GM19023 (cell line): ENCODE results near the gene LPCAT3.

ENCODE experiments used
- ATAC-seq: cut with Tn5 transposase; IDR thresholded peaks from one replicate; pipeline ENCODE4 v1.9.1; 2021; ENCODE audit warnings: mild to moderate bottlenecking, moderate library complexity; ENCODE audit not compliant: unreplicated experiment

The LPCAT3 gene

GRCh38 chr12:7004287-7004803 is 13.9 kb downstream of the LPCAT3 start:
- no peak for ATAC-seq

GRCh38 chr12:7001921-7002591 is 16.2 kb downstream of the LPCAT3 start:
- ATAC-seq, result no peak

GRCh38 chr12:6998715-6999451 is 19.4 kb downstream of the LPCAT3 start:
- ATAC-seq, result no peak

GRCh38 chr12:6996040-6996441 is 22.2 kb downstream of the LPCAT3 start:
- no peak for ATAC-seq

- no peak for ATAC-seq
Observed at GRCh38 chr12:6987956-6988553, 30.2 kb downstream of the LPCAT3 start.

GRCh38 chr12:6982532-6982931 is 35.7 kb downstream of the LPCAT3 start:
- no peak for ATAC-seq

GRCh38 chr12:6981152-6982052 is 36.9 kb downstream of the LPCAT3 start:
- ATAC-seq, result no peak

GRCh38 chr12:6980740-6981139 is 37.5 kb downstream of the LPCAT3 start:
- no peak for ATAC-seq

- ATAC-seq, result no peak
Observed at GRCh38 chr12:6980075-6980474, 38.2 kb downstream of the LPCAT3 start.

GRCh38 chr12:6979453-6979852 is 38.8 kb downstream of the LPCAT3 start:
- no peak for ATAC-seq

- no peak for ATAC-seq
Observed at GRCh38 chr12:6979021-6979420, 39.3 kb downstream of the LPCAT3 start.

GRCh38 chr12:6978611-6979011 is 39.7 kb downstream of the LPCAT3 start:
- ATAC-seq, result no peak

- no peak for ATAC-seq
Observed at GRCh38 chr12:6978188-6978587, 40.1 kb downstream of the LPCAT3 start.

GRCh38 chr12:6977653-6978052 is 40.6 kb downstream of the LPCAT3 start:
- no peak for ATAC-seq

- ATAC-seq, result no peak
Observed at GRCh38 chr12:6975297-6976032, 42.8 kb downstream of the LPCAT3 start.

GRCh38 chr12:6974180-6974579 is 44.1 kb downstream of the LPCAT3 start:
- ATAC-seq, result no peak

- ATAC-seq, result no peak
Observed at GRCh38 chr12:6970096-6970527, 48.2 kb downstream of the LPCAT3 start.

GRCh38 chr12:6968426-6968825 is 49.9 kb downstream of the LPCAT3 start:
- ATAC-seq, result no peak

GRCh38 chr12:6967651-6968100 is 50.6 kb downstream of the LPCAT3 start:
- ATAC-seq, result no peak

GRCh38 chr12:6966351-6966750 is 51.9 kb downstream of the LPCAT3 start:
- ATAC-seq, result no peak
